GM13976 (cell line): ENCODE measurements around the gene OLAH.
"Not testable (repeated sequence)": the region's sequence is repeated elsewhere in the genome, so short reads cannot be mapped to it uniquely, and the experiment has no call there.

ENCODE experiments used
- DNase-seq: peaks from one replicate; pipeline ENCODE4 v3.0.0; 2012; ENCODE audit warnings: low spot score
- CTCF ChIP-seq: IDR thresholded peaks from 2 replicates; pipeline ENCODE4 v1.5.1; 2012; ENCODE audit warnings: borderline replicate concordance, mild to moderate bottlenecking; ENCODE audit not compliant: insufficient read depth; ENCODE audit errors: extremely low read depth, missing control alignments, control extremely low read depth
- in situ Hi-C: fragments of 300-500 bp; cut with MboI; formaldehyde crosslinking; loops from one replicate; pipeline ENCODE4 v1.12.0; 2022; ENCODE audit warnings: low sequenced_read_pairs, mixed read lengths, inconsistent platforms; ENCODE audit not compliant: unreplicated experiment

The OLAH gene

GRCh38 chr10:15043674-15044073, at the start of gene OLAH:
OLAH (plus strand) TSS chr10:15043943; CDS start chr10:15047289, 3,346 bp downstream.
- DNase-seq = no peak
- no peak for TF ChIP-seq CTCF
- in situ Hi-C loops = no loop called here

GRCh38 chr10:14995964-14996565, 47.7 kb upstream of the OLAH start:
- no peak for TF ChIP-seq CTCF
- in situ Hi-C loops = no loop called here
- DNase-seq = no peak

- in situ Hi-C loops, DNase-seq: not testable (repeated sequence)
Observed at GRCh38 chr10:15013530-15013929, 30.2 kb upstream of the OLAH start.

- TF ChIP-seq CTCF = no peak
- no peak for DNase-seq
- in situ Hi-C loops = no loop called here
Observed at GRCh38 chr10:15015451-15015850, 28.3 kb upstream of the OLAH start.

- DNase-seq, in situ Hi-C loops: not testable (repeated sequence)
Observed at GRCh38 chr10:15020966-15021365, 22.8 kb upstream of the OLAH start.

GRCh38 chr10:15023079-15023478, 20.7 kb upstream of the OLAH start:
- DNase-seq, in situ Hi-C loops: not testable (repeated sequence)

- in situ Hi-C loops, DNase-seq: not testable (repeated sequence)
Observed at GRCh38 chr10:15024017-15025004, 19.4 kb upstream of the OLAH start.

GRCh38 chr10:15025040-15025439, 18.7 kb upstream of the OLAH start:
- in situ Hi-C loops, DNase-seq: not testable (repeated sequence)

- in situ Hi-C loops = no loop called here
- DNase-seq = no peak
- no peak for TF ChIP-seq CTCF
Observed at GRCh38 chr10:15027741-15028140, 16.0 kb upstream of the OLAH start.
